GM23338 (cell line): ENCODE data around the gene CWC27. TPM values are rescaled to one million over a fixed set of nuclear protein-coding genes. Genes with fewer than 3 reads are reported as not detected.

Experiments
- ATAC-seq: fragments of 200-7000 bp; cut with Tn5 transposase; 3 replicates; pipeline ENCODE4 v1.9.1; 2020
- DNase-seq: peaks from one replicate; pipeline ENCODE4 v3.0.0-alpha.2; 2015; ENCODE audit warnings: low spot score
- H2AFZ ChIP-seq: fragments of 200-600 bp; sonication (generic); 2 replicates; pipeline ENCODE4 v1.8.0; 2016; ENCODE audit warnings: antibody characterized with exemption, mild to moderate bottlenecking, moderate library complexity
- H3F3A ChIP-seq: fragments of 200-600 bp; sonication (generic); replicated peaks from 2 replicates; pipeline ENCODE4 v1.8.0; 2017; ENCODE audit warnings: antibody characterized with exemption, mixed run types, low read depth
- H3K27ac ChIP-seq: fragments of 200-600 bp; sonication (generic); 2 replicates; pipeline ENCODE4 v1.6.1; 2016; ENCODE audit warnings: low read depth
- H3K27me3 ChIP-seq: fragments of 200-600 bp; sonication (generic); 2 replicates; pipeline ENCODE4 v1.8.0; 2016; ENCODE audit warnings: mild to moderate bottlenecking, mixed run types, moderate library complexity; ENCODE audit not compliant: insufficient read depth
- H3K36me3 ChIP-seq: fragments of 200-600 bp; sonication (generic); 2 replicates; pipeline ENCODE4 v1.8.0; 2016; ENCODE audit warnings: mild to moderate bottlenecking; ENCODE audit not compliant: insufficient read depth
- H3K4me1 ChIP-seq: fragments of 200-600 bp; sonication (generic); 2 replicates; pipeline ENCODE4 v1.8.0; 2016; ENCODE audit warnings: mild to moderate bottlenecking, moderate library complexity; ENCODE audit not compliant: insufficient read depth
- H3K4me2 ChIP-seq: fragments of 200-600 bp; sonication (generic); 2 replicates; pipeline ENCODE4 v1.7.1; 2017; ENCODE audit warnings: mixed run types
- H3K4me3 ChIP-seq: fragments of 200-600 bp; sonication (generic); 2 replicates; pipeline ENCODE4 v1.6.1; 2016; ENCODE audit warnings: mixed run types
- H3K79me2 ChIP-seq: fragments of 200-600 bp; sonication (generic); replicated peaks from 2 replicates; pipeline ENCODE4 v1.8.0; 2017; ENCODE audit warnings: mild to moderate bottlenecking; ENCODE audit not compliant: insufficient read depth
- H3K9me2 ChIP-seq: fragments of 200-600 bp; sonication (generic); 2 replicates; pipeline ENCODE4 v1.8.0; 2017; ENCODE audit not compliant: insufficient read depth
- H4K20me1 ChIP-seq: fragments of 200-600 bp; sonication (generic); replicated peaks from 2 replicates; pipeline ENCODE4 v1.8.0; 2017; ENCODE audit warnings: mild to moderate bottlenecking; ENCODE audit not compliant: insufficient read depth
- H3K27ac Mint-ChIP-seq: 2 replicates; pipeline ENCODE4 v1.8.0; 2020; ENCODE audit warnings: inconsistent platforms, mild to moderate bottlenecking, moderate library complexity, mixed read lengths
- H3K27me3 Mint-ChIP-seq: 3 replicates; pipeline ENCODE4 v1.8.0; 2022; ENCODE audit warnings: low read depth, mild to moderate bottlenecking, moderate library complexity, mixed read lengths, inconsistent platforms; ENCODE audit not compliant: insufficient read depth, poor library complexity
- H3K36me3 Mint-ChIP-seq: 3 replicates; pipeline ENCODE4 v1.8.0; 2021; ENCODE audit warnings: low read depth, mild to moderate bottlenecking, inconsistent platforms, moderate library complexity, mixed read lengths
- H3K4me1 Mint-ChIP-seq: 3 replicates; pipeline ENCODE4 v1.8.0; 2020; ENCODE audit warnings: mild to moderate bottlenecking, inconsistent platforms, mixed read lengths
- H3K4me3 Mint-ChIP-seq: 3 replicates; pipeline ENCODE4 v1.8.0; 2021; ENCODE audit warnings: moderate library complexity, mild to moderate bottlenecking, inconsistent platforms, mixed read lengths
- H3K9me3 Mint-ChIP-seq: 3 replicates; pipeline ENCODE4 v1.8.0; 2020; ENCODE audit warnings: moderate library complexity, mild to moderate bottlenecking, inconsistent platforms, mixed read lengths
- CREB1 ChIP-seq: fragments of 250-450 bp; sonication (Bioruptor Pico); IDR thresholded peaks from 2 replicates; pipeline ENCODE4 v1.5.0; 2020; ENCODE audit warnings: low read depth, mild to moderate bottlenecking, moderate library complexity
- CTCF ChIP-seq, 2 experiments: fragments of 200-600 bp in 1 of 2; sonication (generic) in 1 of 2; conservative IDR thresholded peaks; 2 replicates each; pipeline versions ENCODE4 v1.5.1 to v1.6.1; 2016 to 2017; ENCODE audit warnings: antibody characterized with exemption in 2 of 2, low read depth in 2 of 2, mild to moderate bottlenecking in 2 of 2, moderate library complexity in 1 of 2
- ETS1 ChIP-seq: IDR thresholded peaks from 2 replicates; pipeline ENCODE4 v1.6.1; 2016; ENCODE audit warnings: antibody characterized with exemption
- EZH2 ChIP-seq: fragments of 200-600 bp; sonication (generic); IDR thresholded peaks from one replicate; pipeline ENCODE4 v1.8.0; 2017; ENCODE audit warnings: antibody characterized with exemption, mild to moderate bottlenecking, low read depth; ENCODE audit not compliant: unreplicated experiment
- EZH2phosphoT487 ChIP-seq: fragments of 200-600 bp; sonication (generic); IDR thresholded peaks from one replicate; pipeline ENCODE4 v1.8.1; 2018; ENCODE audit warnings: antibody characterized with exemption; ENCODE audit not compliant: unreplicated experiment
- JUNB ChIP-seq: IDR thresholded peaks from one replicate; pipeline ENCODE4 v1.6.1; 2016; ENCODE audit warnings: antibody characterized with exemption; ENCODE audit not compliant: unreplicated experiment
- NANOG ChIP-seq: IDR thresholded peaks from 2 replicates; pipeline ENCODE4 v1.6.1; 2016; ENCODE audit warnings: antibody characterized with exemption, borderline replicate concordance
- POLR2AphosphoS5 ChIP-seq: IDR thresholded peaks from 2 replicates; pipeline ENCODE4 v1.6.1; 2016; ENCODE audit warnings: antibody characterized with exemption, low read depth
- STAT1 ChIP-seq: IDR thresholded peaks from one replicate; pipeline ENCODE4 v1.6.1; 2016; ENCODE audit warnings: antibody characterized with exemption; ENCODE audit not compliant: unreplicated experiment
- ZNF114 ChIP-seq: fragments of 250-450 bp; sonication (Bioruptor Pico); IDR thresholded peaks from 2 replicates; pipeline ENCODE4 v1.5.0; 2020; ENCODE audit warnings: mild to moderate bottlenecking, moderate library complexity
- ZNF331 ChIP-seq: fragments of 250-450 bp; sonication (Bioruptor Pico); IDR thresholded peaks from 2 replicates; pipeline ENCODE4 v1.5.0; 2020; ENCODE audit warnings: low read depth, mild to moderate bottlenecking, moderate library complexity
- polyA plus RNA-seq: library from polyadenylated mRNA; unstranded; fragments of >200 nt; fragmentation: Nextera tagmentation; extraction: Ambion mirVana; gene quantifications from 2 replicates; pipeline ENCODE4 v1.2.1, GENCODE V29; 2016
- total RNA-seq: library from RNA; depleted of rRNA; stranded (reverse); fragments of >200 nt; shearing (Covaris generic); gene quantifications from 2 replicates; pipeline ENCODE4 v1.2.3, GENCODE V29; 2014
- TF ChIP-seq, protein P1 (sequence below): IDR thresholded peaks from one replicate; pipeline ENCODE4 v1.6.1; 2018; ENCODE audit warnings: antibody characterized with exemption; ENCODE audit not compliant: unreplicated experiment

CWC27 gene
- total and polyA plus RNA-seq, 2 experiments from 2014 or later, result 27.7 to 115 TPM

- TF ChIP-seq ETS1 (no peak), CTCF (conservative IDR thresholded peaks at IDR 0.05; ENCODE audit: low read depth in 2 of 2) (no peak), ZNF331 (CRISPR knock-in tag) (no peak), NANOG (no peak), CREB1 (CRISPR knock-in tag) (no peak), EZH2 (no peak), STAT1 (no peak), POLR2AphosphoS5 (no peak), JUNB (no peak)
Measured at GRCh38 chr5:64769855-64770254, 1.1 kb downstream of the CWC27 start (continued).

DNA sequence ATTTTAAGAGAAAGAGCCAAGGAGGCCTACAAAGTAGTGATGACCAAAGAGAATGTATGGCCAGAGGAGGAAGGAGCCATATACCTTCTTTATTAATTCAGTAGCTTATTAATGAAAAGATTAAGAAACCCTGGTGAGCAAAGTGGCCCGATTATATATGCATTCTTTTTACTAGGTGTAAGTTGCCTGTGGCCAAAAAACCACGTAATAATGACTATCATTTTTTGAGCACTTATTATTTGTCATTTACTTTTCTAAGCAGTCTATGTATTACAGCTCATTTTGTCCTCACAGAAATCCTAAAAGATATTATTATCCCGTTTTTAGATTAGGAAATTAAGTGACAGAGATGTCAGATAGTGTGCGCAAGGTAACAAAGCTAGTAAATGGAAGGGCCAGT lies 3.0 kb downstream of the CWC27 start:
- Histone ChIP-seq H3K36me3 (no peaks in the 10 kb centered on the region; the same call in 1 of the 2 replicates), H3F3A (no peaks in the 10 kb centered on the region), H3K4me3 (no peak overlapping the region), H3K4me1 (peaks cover 8% of the 10 kb centered on the region), H3K9me2 (no peaks in the 10 kb centered on the region), H3K79me2 (peaks cover 66% of the 10 kb centered on the region), H3K27ac (no peak overlapping the region), H3K4me2 (no peak overlapping the region), H4K20me1 (no peaks in the 10 kb centered on the region; the same call in none of the 2 replicates), H3K27me3 (no peaks in the 10 kb centered on the region), H2AFZ (no peak overlapping the region)
- ATAC-seq (no peak), DNase-seq (no peak)
- TF ChIP-seq CREB1 (CRISPR knock-in tag), result no peak
- H3K4me3 Mint-ChIP-seq, result no peak overlapping the region
- peaks cover 11% of the 10 kb centered on the region for H3K36me3 Mint-ChIP-seq
- H3K27me3 Mint-ChIP-seq, result no peaks in the 10 kb centered on the region
- no peak overlapping the region for H3K27ac Mint-ChIP-seq
- H3K4me1 Mint-ChIP-seq, result peaks cover 14% of the 10 kb centered on the region
- no peaks in the 10 kb centered on the region for H3K9me3 Mint-ChIP-seq

- H3K4me1 Mint-ChIP-seq, result peaks cover 7% of the 10 kb centered on the region
- no peaks in the 10 kb centered on the region; the same call in none of the 2 replicates for H4K20me1 ChIP-seq
- H3K27me3 Mint-ChIP-seq, result no peaks in the 10 kb centered on the region
- H3K27ac Mint-ChIP-seq, result no peak overlapping the region
- no peak overlapping the region for H3K4me3 ChIP-seq
- H3K36me3 ChIP-seq, result no peaks in the 10 kb centered on the region; the same call in 1 of the 2 replicates
- H3F3A ChIP-seq, result no peaks in the 10 kb centered on the region
- peaks cover 52% of the 10 kb centered on the region for H3K79me2 ChIP-seq
- no peaks in the 10 kb centered on the region for H3K9me3 Mint-ChIP-seq
- H3K27ac ChIP-seq, result no peak overlapping the region
- DNase-seq, result no peak
- no peak overlapping the region for H3K4me2 ChIP-seq
- no peaks in the 10 kb centered on the region for H3K27me3 ChIP-seq
- no peak overlapping the region for H3K4me3 Mint-ChIP-seq
- no peaks in the 10 kb centered on the region for H3K9me2 ChIP-seq
- no peak overlapping the region for H2AFZ ChIP-seq
- H3K4me1 ChIP-seq, result no peaks in the 10 kb centered on the region; the same call in 1 of the 2 replicates
- ATAC-seq, result no peak
- peaks cover 5% of the 10 kb centered on the region; the same call in 2 of the 3 replicates for H3K36me3 Mint-ChIP-seq
- no peak for TF ChIP-seq EZH2phosphoT487
- no peak for TF ChIP-seq CREB1 (CRISPR knock-in tag)
- no peak for TF ChIP-seq ZNF331 (CRISPR knock-in tag)
- no peak for TF ChIP-seq JUNB
- TF ChIP-seq ZNF114 (CRISPR knock-in tag), result no peak
- TF ChIP-seq, protein P1, sequence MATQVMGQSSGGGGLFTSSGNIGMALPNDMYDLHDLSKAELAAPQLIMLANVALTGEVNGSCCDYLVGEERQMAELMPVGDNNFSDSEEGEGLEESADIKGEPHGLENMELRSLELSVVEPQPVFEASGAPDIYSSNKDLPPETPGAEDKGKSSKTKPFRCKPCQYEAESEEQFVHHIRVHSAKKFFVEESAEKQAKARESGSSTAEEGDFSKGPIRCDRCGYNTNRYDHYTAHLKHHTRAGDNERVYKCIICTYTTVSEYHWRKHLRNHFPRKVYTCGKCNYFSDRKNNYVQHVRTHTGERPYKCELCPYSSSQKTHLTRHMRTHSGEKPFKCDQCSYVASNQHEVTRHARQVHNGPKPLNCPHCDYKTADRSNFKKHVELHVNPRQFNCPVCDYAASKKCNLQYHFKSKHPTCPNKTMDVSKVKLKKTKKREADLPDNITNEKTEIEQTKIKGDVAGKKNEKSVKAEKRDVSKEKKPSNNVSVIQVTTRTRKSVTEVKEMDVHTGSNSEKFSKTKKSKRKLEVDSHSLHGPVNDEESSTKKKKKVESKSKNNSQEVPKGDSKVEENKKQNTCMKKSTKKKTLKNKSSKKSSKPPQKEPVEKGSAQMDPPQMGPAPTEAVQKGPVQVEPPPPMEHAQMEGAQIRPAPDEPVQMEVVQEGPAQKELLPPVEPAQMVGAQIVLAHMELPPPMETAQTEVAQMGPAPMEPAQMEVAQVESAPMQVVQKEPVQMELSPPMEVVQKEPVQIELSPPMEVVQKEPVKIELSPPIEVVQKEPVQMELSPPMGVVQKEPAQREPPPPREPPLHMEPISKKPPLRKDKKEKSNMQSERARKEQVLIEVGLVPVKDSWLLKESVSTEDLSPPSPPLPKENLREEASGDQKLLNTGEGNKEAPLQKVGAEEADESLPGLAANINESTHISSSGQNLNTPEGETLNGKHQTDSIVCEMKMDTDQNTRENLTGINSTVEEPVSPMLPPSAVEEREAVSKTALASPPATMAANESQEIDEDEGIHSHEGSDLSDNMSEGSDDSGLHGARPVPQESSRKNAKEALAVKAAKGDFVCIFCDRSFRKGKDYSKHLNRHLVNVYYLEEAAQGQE, result no peak
- no peak for TF ChIP-seq ETS1
- TF ChIP-seq CTCF (conservative IDR thresholded peaks at IDR 0.05; ENCODE audit: low read depth in 2 of 2), result no peak
Measured at GRCh38 chr5:64773533-64773932, 4.8 kb downstream of the CWC27 start.
